Breast epithelium (tissue), 3 donors: ENCODE data around the gene FAM227B.

ENCODE experiments used
- POLR2A ChIP-seq: fragments of 450-650 bp; IDR thresholded peaks from one replicate; pipeline ENCODE4 v1.6.1; 2016; ENCODE audit warnings: antibody characterized with exemption, mild to moderate bottlenecking, moderate library complexity
- TF ChIP-seq, protein P1 (sequence below), 3 donors: fragments of 450-650 bp; IDR thresholded peaks; one replicate each; pipeline ENCODE4 v1.5.1; 2016 to 2017; ENCODE audit warnings: antibody characterized with exemption in 3 of 3, mild to moderate bottlenecking in 3 of 3, moderate library complexity in 3 of 3

DNA sequence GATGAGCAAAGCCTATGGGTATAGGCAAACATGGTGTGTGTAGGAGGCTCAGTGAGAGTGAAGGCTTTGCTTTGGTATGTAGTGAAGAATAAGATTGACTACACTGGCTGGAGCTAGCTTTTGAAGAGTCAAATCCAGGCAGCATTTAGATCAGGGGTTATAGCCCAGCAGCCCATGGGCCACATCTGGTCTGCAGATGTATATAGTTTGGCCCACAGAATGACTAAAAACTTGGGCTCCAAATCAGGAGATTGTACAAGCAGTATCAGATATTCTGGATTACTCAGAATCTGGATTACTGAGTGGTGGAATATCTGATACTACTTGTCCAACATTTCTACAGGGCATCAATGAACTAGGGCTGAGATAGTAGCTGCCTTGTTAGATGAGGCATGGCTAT lies 290.5 kb downstream of the FAM227B start:
- TF ChIP-seq, protein P1, sequence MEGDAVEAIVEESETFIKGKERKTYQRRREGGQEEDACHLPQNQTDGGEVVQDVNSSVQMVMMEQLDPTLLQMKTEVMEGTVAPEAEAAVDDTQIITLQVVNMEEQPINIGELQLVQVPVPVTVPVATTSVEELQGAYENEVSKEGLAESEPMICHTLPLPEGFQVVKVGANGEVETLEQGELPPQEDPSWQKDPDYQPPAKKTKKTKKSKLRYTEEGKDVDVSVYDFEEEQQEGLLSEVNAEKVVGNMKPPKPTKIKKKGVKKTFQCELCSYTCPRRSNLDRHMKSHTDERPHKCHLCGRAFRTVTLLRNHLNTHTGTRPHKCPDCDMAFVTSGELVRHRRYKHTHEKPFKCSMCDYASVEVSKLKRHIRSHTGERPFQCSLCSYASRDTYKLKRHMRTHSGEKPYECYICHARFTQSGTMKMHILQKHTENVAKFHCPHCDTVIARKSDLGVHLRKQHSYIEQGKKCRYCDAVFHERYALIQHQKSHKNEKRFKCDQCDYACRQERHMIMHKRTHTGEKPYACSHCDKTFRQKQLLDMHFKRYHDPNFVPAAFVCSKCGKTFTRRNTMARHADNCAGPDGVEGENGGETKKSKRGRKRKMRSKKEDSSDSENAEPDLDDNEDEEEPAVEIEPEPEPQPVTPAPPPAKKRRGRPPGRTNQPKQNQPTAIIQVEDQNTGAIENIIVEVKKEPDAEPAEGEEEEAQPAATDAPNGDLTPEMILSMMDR (IDR thresholded peaks at IDR 0.05), result no peak
- no peak for TF ChIP-seq POLR2A
